Neural cell (in vitro differentiated cells): ENCODE measurements around the gene TRUB2.

ENCODE experiments used
- CTCF ChIP-seq: fragments of 450-650 bp; IDR thresholded peaks from 2 replicates; pipeline ENCODE4 v1.5.1; 2014; ENCODE audit warnings: antibody characterized with exemption, mild to moderate bottlenecking, moderate library complexity; ENCODE audit not compliant: poor library complexity, severe bottlenecking
- EZH2 ChIP-seq: fragments of 200-600, 300-800 bp; shearing (Covaris generic), sonication (generic); IDR thresholded peaks from 2 replicates; pipeline ENCODE4 v1.6.1; 2014; ENCODE audit warnings: antibody characterized with exemption, low read length, borderline replicate concordance, mild to moderate bottlenecking; ENCODE audit not compliant: insufficient read depth, poor library complexity, severe bottlenecking
- MXI1 ChIP-seq: fragments of 450-650 bp; conservative IDR thresholded peaks from 2 replicates; pipeline ENCODE4 v1.6.1; 2014; ENCODE audit warnings: antibody characterized with exemption, mild to moderate bottlenecking; ENCODE audit not compliant: poor library complexity, severe bottlenecking
- RAD21 ChIP-seq: fragments of 450-650 bp; conservative IDR thresholded peaks from 2 replicates; pipeline ENCODE4 v1.6.1; 2014; ENCODE audit warnings: antibody characterized with exemption, mild to moderate bottlenecking, moderate library complexity

GRCh38 chr9:128296340-128297220 is 25.7 kb downstream of the TRUB2 start:
- no peak for TF ChIP-seq CTCF
- TF ChIP-seq EZH2: no peak
- no peak for TF ChIP-seq RAD21
- TF ChIP-seq MXI1: no peak
